Muscle of back (tissue), 11 donors: ENCODE results near the gene PIWIL4. TPM values are rescaled to one million over a fixed set of nuclear protein-coding genes. Genes with fewer than 3 reads are reported as not detected.
"Not testable (repeated sequence)": the region's sequence is repeated elsewhere in the genome, so short reads cannot be mapped to it uniquely, and the experiment has no call there.

Experiments
- DNase-seq, 3 donors: peaks; one replicate each; pipeline versions ENCODE4 v3.0.0 to v3.0.0-alpha.2; 2013
- polyA plus RNA-seq, 10 donors: library from polyadenylated mRNA; unstranded; fragments of 120-200 nt; gene quantifications; one replicate each; pipeline ENCODE4 v1.2.1, GENCODE V29; 2013; ENCODE audit not compliant: insufficient read length in 10 of 10

The PIWIL4 gene
- polyA plus RNA-seq, 10 donors: 3.1 to 6.8 (median 4.6) TPM

DNA sequence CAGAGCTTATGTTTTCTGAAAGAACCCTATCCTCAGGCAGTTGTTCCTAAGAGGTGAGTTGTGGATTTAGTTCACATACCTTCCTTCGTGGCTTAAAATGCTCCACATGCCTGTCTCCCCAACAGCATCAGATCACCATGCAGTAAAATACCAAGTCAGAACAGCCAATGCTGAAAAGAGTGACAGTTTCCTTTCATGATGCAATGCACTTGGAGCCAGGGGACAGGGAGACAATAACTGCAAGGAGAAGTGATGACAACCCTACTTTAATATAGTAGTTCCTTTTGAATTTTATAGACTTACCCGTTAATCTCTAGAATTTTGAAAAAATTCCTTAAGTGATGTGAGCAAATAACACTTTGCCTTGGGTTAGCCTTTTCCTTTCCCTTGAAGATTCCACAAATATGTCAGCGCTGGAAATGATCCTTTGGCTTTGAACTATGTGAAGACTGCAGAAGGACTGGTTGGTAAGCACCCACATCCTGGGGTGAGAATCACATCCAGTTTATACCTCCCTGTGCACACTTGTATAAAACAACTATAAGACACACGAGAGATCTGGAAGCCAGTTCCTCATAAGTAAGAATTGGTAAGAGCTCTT, 71.2 kb downstream of the PIWIL4 start:
- no peak for DNase-seq

- peak in 2 of 3 donors; percentile 22 to 56 for DNase-seq
Measured at GRCh38 chr11:94638902-94639373, 71.8 kb downstream of the PIWIL4 start.

GRCh38 chr11:94639901-94640721, 72.9 kb downstream of the PIWIL4 start:
- DNase-seq: no peak

DNA sequence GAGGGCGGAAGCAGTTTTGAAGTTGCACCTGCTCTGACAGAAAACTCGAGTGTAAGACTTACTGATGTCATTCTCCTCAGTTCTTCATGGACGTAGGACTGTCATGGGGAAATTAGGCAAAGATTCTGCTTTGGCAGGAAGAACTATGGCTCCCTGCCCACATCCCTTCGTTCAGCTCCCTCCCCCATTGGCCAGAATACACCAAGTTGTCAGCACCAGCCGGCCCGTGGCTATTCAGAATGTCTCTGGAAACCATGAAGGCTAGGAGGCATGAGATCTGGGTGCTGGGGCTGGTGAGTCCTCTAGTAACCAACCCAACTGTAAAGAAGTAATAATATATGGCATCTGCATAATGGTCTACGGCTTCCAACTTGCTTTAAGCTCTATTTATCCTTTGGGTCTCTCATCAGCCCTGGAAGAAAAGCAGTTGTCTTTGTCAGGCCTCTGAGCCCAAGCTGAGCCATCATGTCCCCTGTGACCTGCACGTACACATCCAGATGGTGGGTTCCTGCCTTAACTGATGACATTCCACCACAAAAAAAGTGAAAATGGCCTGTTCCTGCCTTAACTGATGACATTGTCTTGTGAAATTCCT, 74.1 kb downstream of the PIWIL4 start:
- DNase-seq: no peak

DNA sequence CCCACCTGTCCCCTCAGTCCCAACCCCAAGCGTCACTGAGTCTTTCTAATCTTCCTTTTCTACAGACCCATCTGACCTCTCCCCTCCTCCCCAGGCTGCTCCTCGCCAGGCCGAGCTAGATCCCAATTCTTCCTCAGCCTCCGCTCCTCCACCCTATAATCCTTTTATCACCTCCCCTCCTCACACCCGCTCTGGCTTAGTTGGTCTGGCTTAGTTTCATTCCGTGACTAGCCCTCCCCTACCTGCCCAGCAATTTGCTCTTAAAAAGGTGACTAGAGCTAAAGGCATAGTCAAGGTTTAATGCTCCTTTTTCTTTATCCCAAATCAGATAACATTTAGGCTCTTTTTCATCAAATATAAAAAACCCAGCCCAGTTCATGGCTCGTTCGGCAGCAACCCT, 76.0 kb downstream of the PIWIL4 start:
- not testable (repeated sequence) for DNase-seq

- DNase-seq: no peak
Measured at GRCh38 chr11:94647926-94648325, 80.8 kb downstream of the PIWIL4 start.

- DNase-seq: no peak
Measured at GRCh38 chr11:94648789-94649188, 81.6 kb downstream of the PIWIL4 start.

- DNase-seq: no peak
Measured at GRCh38 chr11:94649254-94649653, 82.1 kb downstream of the PIWIL4 start.

GRCh38 chr11:94649964-94650623, 82.9 kb downstream of the PIWIL4 start:
- no peak for DNase-seq

DNA sequence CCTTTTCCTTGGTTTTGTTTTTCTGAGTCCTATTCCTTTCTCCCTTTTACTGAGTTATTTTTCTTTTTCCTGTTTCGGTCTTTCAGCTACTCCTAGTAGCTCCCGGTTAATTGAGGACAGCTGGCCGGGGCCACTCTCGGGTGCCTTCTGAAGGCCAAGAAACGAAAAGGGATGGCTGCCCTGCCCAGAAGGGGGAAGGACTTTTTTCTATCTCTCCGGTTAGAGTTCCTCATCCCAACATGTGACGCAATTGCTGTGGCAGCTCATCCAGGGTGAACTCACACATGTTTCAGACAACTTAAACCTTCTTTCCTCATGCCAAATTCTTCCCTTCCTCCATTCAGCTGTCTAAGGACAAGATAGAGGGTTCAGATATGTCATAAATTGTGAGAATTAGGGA, 83.6 kb downstream of the PIWIL4 start:
- peak; percentile 69 to 79 (median 71) for DNase-seq

DNA sequence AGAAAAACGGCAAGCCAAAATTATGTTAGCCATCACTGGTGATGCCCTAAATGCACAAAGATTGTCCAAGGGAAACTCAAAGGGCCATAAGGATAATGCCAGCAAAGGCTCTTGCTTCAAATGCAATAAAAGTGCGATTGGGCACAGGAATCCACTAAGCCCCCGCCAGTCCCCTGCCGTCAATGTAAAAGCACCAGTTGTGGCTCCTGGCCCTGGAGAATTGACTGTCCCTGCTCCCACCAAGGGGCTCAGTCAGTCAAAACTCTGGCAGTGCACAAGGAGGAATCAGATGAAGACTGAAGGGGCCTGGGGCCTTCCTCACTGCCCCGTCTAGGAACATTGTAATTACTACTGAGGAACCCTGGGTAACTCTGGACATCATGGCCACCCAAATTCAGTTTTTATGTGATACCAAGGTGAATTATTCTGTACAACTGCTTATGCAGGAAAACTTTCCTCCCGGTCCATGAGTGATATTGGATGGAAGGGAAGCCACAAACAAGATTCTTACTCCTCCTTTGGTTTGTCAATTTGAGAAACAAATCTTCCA, 85.6 kb downstream of the PIWIL4 start:
- DNase-seq: no peak

- no peak for DNase-seq
Measured at GRCh38 chr11:94653561-94653960, 86.4 kb downstream of the PIWIL4 start.

- no peak for DNase-seq
Measured at GRCh38 chr11:94654201-94654600, 87.0 kb downstream of the PIWIL4 start.

- DNase-seq: no peak
Measured at GRCh38 chr11:94655291-94655690, 88.1 kb downstream of the PIWIL4 start.

DNA sequence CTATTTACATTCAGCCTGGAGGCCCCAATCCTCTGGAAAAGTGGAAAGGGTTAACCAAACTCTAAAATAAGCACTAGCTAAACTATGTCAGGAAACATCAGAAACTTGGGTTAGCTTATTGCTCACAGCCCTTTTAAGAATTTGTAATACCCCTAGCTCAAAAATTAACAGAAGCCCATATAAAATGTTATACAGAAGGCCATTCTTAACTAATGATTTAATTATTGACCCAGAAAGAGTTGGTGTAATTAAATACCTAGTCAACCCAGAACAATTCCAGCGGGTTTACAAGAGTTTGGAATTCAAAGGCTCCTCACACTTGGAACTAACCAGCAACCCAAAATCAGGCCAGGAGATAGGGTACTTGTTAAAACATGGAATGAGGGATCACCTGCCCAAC, 88.8 kb downstream of the PIWIL4 start:
- DNase-seq: no peak

GRCh38 chr11:94656968-94657367, 89.8 kb downstream of the PIWIL4 start:
- no peak for DNase-seq

GRCh38 chr11:94657629-94658028, 90.5 kb downstream of the PIWIL4 start:
- no peak for DNase-seq

DNA sequence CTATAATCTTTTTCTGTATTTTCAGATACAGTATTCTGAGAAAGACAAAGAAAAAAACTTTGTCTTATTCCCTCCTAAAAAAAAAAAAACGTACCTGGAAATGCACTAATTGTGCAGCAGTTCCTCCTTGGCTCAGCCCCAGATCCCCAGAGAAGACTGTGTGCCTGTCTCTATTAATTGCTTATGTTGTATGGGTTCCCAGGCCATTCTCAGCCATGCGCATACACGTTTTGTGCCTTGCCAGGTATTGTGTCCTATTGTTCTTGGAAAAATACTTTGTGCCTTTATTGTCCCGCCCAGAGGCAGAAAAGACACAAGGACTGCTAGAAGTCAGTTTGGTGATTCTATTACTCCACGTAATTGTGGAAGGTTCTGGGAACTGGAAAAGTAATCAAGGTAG, 91.2 kb downstream of the PIWIL4 start:
- DNase-seq: no peak

DNA sequence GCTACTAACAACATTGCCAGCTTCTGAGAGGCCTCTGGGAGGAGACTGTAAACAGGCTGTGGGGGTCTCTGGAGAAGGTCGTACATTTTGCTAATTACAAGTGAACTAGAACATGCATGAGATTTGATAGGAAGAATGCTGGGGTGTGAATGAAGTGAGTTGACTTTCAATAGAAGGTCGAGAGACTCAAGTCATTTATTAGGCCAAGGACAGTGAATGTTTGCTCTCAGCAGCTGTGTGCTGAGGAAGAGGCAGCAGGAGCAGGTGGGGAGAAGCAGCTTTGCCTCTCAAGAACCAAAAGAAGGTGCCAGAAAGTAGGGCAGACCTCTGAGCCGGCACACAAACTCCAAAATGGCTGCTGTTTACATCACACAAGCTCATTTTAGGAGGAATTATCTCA, 91.7 kb downstream of the PIWIL4 start:
- DNase-seq: no peak

GRCh38 chr11:94661444-94661843, 94.3 kb downstream of the PIWIL4 start:
- DNase-seq: no peak

- DNase-seq: no peak
Measured at GRCh38 chr11:94662065-94662779, 95.1 kb downstream of the PIWIL4 start.
